ENCODE results near the gene CD55. TPM values are rescaled to one million over a fixed set of nuclear protein-coding genes. Genes with fewer than 3 reads are reported as not detected.

Gene CD55
- total RNA-seq, 1 experiment from 2014 or later = 108 TPM

DNA sequence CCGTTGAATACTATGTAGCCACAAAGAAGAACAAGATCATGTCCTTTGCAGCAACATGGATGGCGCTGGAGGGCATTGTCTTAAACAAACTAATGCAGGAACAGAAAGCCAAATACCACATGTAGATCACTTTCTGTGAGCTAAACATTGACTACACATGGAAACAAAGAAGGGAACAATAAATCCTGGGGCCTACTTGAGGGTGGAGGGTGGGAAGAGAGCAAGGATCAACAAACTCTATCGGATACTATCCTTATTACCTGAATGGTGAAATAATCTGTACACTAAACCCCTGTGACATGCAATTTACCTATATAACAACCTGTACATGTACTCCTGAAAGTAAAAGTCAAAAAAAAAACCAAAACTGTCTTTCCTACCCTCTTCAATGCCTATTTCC lies 40.8 kb upstream of the CD55 start:
- no peaks in the 10 kb centered on the region for H4K20me1 ChIP-seq (ENCODE audit: low read length)
- intact Hi-C loops (cut with micrococcal nuclease) = no loop called here
- no peak overlapping the region for H2AFZ ChIP-seq (ENCODE audit: low read length)
- no peak overlapping the region for H3K9ac ChIP-seq (ENCODE audit: low read length)
- no peaks in the 10 kb centered on the region for H3K9me2 ChIP-seq (replicated peaks; ENCODE audit: low read length)
- no peak overlapping the region for H3K4me2 ChIP-seq (ENCODE audit: low read length)
- CTCF ChIA-PET = no interaction called here
- H3K27ac ChIP-seq (ENCODE audit: low read length) = no peak overlapping the region
- no peaks in the 10 kb centered on the region for H3K27me3 ChIP-seq (ENCODE audit: low read length)
- BruUV-seq (replicated peaks) = no TSS peak
- no peaks in the 10 kb centered on the region for H3K79me2 ChIP-seq (ENCODE audit: low read length)
- no peak for DNase-seq
- POLR2A ChIA-PET (ENCODE audit: unreplicated experiment) = no interaction called here
- TF ChIP-seq EZH2phosphoT487 (IDR thresholded peaks at IDR 0.05; ENCODE audit: borderline replicate concordance, low read length) = no peak
- TF ChIP-seq, protein P1, sequence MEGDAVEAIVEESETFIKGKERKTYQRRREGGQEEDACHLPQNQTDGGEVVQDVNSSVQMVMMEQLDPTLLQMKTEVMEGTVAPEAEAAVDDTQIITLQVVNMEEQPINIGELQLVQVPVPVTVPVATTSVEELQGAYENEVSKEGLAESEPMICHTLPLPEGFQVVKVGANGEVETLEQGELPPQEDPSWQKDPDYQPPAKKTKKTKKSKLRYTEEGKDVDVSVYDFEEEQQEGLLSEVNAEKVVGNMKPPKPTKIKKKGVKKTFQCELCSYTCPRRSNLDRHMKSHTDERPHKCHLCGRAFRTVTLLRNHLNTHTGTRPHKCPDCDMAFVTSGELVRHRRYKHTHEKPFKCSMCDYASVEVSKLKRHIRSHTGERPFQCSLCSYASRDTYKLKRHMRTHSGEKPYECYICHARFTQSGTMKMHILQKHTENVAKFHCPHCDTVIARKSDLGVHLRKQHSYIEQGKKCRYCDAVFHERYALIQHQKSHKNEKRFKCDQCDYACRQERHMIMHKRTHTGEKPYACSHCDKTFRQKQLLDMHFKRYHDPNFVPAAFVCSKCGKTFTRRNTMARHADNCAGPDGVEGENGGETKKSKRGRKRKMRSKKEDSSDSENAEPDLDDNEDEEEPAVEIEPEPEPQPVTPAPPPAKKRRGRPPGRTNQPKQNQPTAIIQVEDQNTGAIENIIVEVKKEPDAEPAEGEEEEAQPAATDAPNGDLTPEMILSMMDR (conservative IDR thresholded peaks at IDR 0.05; ENCODE audit: low read depth, low read length) = no peak
- TF ChIP-seq EZH2 (IDR thresholded peaks at IDR 0.05; ENCODE audit: low read length, unreplicated experiment) = no peak
- H3K9me3 ChIP-seq (ENCODE audit: low read length) = no peaks in the 10 kb centered on the region
- no peak overlapping the region for H3K4me3 ChIP-seq (ENCODE audit: low read length)
- peaks cover 21% of the 10 kb centered on the region for H3K4me1 ChIP-seq (ENCODE audit: insufficient read depth, low read length)
- no peak for ATAC-seq
- no peaks in the 10 kb centered on the region for H3F3A ChIP-seq (ENCODE audit: low read length, unreplicated experiment)
- no peaks in the 10 kb centered on the region for H3K36me3 ChIP-seq (ENCODE audit: low read depth, low read length)

DNA sequence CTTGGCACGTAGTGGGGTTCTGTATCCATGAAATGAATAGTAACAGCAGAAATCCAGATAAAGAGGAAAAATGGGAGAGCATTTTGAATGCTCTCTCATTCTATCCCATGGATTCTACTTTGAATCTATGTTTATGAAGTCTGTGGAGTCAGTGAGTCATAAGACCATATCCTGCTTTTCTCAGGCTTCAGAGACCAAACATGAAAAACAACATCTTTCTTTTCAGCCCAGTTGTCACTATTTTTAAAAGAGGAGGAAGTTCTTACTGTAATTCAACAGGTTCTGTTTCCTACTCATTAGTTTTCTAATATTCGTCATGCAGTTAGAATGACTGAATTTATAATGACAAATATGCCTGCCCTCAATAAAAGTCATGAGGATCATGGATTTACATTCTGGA lies 39.4 kb upstream of the CD55 start:
- Histone ChIP-seq H3K9ac (ENCODE audit: low read length) (peak overlapping the region; percentile 12), H2AFZ (ENCODE audit: low read length) (no peak overlapping the region), H3K79me2 (ENCODE audit: low read length) (no peaks in the 10 kb centered on the region), H3F3A (ENCODE audit: low read length, unreplicated experiment) (no peaks in the 10 kb centered on the region), H3K27me3 (ENCODE audit: low read length) (no peaks in the 10 kb centered on the region), H3K4me2 (ENCODE audit: low read length) (peak overlapping the region; percentile 40), H3K27ac (ENCODE audit: low read length) (peak overlapping the region; percentile 68), H3K4me1 (ENCODE audit: insufficient read depth, low read length) (peaks cover 21% of the 10 kb centered on the region), H3K9me3 (ENCODE audit: low read length) (no peaks in the 10 kb centered on the region), H3K4me3 (ENCODE audit: low read length) (no peak overlapping the region), H3K36me3 (ENCODE audit: low read depth, low read length) (no peaks in the 10 kb centered on the region), H3K9me2 (replicated peaks; ENCODE audit: low read length) (no peaks in the 10 kb centered on the region), H4K20me1 (ENCODE audit: low read length) (no peaks in the 10 kb centered on the region)
- peak; percentile 85 for DNase-seq
- ATAC-seq = peak; percentile 86
- POLR2A ChIA-PET (ENCODE audit: unreplicated experiment) = no interaction called here
- no TSS peak for BruUV-seq (replicated peaks)
- CTCF ChIA-PET = no interaction called here
- intact Hi-C loops (cut with micrococcal nuclease) = loop anchor here (1.0 to 2.0 kb wide), 2 partner anchors 35 to 39 kb away; partner anchors contain the start of gene CD55
- TF ChIP-seq EZH2 (IDR thresholded peaks at IDR 0.05; ENCODE audit: low read length, unreplicated experiment) = no peak
- TF ChIP-seq, protein P1 (conservative IDR thresholded peaks at IDR 0.05; ENCODE audit: low read depth, low read length) = no peak

DNA sequence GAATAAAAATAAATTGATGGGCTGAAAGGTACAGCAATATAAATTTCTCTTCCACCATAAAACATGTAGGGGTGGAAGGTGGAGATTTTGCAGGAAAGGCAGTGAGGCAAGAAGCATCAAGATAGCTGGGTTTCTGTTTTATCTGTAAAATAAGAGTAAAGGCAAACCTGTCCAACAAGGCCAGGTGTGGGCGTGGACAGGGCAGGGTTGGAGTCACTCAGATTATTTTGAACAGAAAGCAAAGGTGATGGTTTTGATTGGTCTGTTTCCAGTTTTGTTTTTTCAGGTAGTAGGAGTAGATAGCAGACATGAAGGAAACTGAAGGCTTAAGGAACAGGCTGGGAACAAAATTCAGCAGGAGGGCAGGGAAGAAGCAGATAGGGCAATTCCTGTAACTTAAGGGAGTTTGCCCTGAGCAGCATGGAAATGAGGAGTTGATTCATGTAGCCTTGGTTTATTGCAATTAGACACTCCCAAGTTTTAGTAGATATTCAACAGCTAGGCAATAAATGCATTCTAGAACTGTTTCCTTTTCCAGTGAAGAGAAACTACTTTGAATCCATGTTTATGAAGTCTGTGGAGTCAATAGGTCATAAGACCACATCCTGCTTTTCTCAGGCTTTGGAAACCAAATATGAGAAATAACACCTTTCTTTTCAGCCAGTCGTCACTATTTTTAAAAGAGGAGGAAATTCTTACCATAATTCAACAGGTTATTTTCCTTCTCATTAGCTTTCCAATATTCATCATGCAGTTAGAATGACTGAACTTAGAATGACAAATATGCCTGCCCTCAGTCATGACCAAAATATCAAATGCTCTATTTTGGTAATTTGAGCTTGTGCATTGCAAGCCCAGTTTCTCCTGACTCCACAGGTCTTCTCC lies 38.7 kb upstream of the CD55 start:
- Histone ChIP-seq H3K79me2 (ENCODE audit: low read length) (no peaks in the 10 kb centered on the region), H3F3A (ENCODE audit: low read length, unreplicated experiment) (no peaks in the 10 kb centered on the region), H3K9me2 (replicated peaks; ENCODE audit: low read length) (no peaks in the 10 kb centered on the region), H3K9ac (ENCODE audit: low read length) (peak overlapping the region; percentile 12), H3K27me3 (ENCODE audit: low read length) (no peaks in the 10 kb centered on the region), H2AFZ (ENCODE audit: low read length) (0 out of 2 replicates have a peak overlapping the region, but pooled peaks have one; percentile 0), H3K4me3 (ENCODE audit: low read length) (no peak overlapping the region), H3K4me2 (ENCODE audit: low read length) (peak overlapping the region; percentile 40), H3K27ac (ENCODE audit: low read length) (peak overlapping the region; percentile 68), H4K20me1 (ENCODE audit: low read length) (no peaks in the 10 kb centered on the region), H3K36me3 (ENCODE audit: low read depth, low read length) (no peaks in the 10 kb centered on the region), H3K4me1 (ENCODE audit: insufficient read depth, low read length) (peaks cover 21% of the 10 kb centered on the region), H3K9me3 (ENCODE audit: low read length) (no peaks in the 10 kb centered on the region)
- BruUV-seq (replicated peaks) = no TSS peak
- TF ChIP-seq EZH2 (IDR thresholded peaks at IDR 0.05; ENCODE audit: low read length, unreplicated experiment) = no peak
- TF ChIP-seq, protein P1 (conservative IDR thresholded peaks at IDR 0.05; ENCODE audit: low read depth, low read length) = no peak
- TF ChIP-seq EZH2phosphoT487 (IDR thresholded peaks at IDR 0.05; ENCODE audit: borderline replicate concordance, low read length) = no peak
- ChIA-PET POLR2A (ENCODE audit: unreplicated experiment) (no interaction called here), CTCF (no interaction called here)
- ATAC-seq = peak; percentile 47
- DNase-seq = peak; percentile 64
- intact Hi-C loops (cut with micrococcal nuclease) = loop anchor here (1.0 to 2.0 kb wide), 2 partner anchors 34 to 39 kb away; partner anchors contain the start of gene CD55

Measured in PC-3 (cell line).